HG02884 (cell line): ENCODE measurements around the gene C14orf132.
"Not testable (repeated sequence)": the region's sequence is repeated elsewhere in the genome, so short reads cannot be mapped to it uniquely, and the experiment has no call there.

ENCODE experiments used
- ATAC-seq: cut with Tn5 transposase; IDR thresholded peaks from one replicate; pipeline ENCODE4 v1.9.1; 2021; ENCODE audit warnings: mild to moderate bottlenecking, moderate library complexity; ENCODE audit not compliant: unreplicated experiment

Gene C14orf132

DNA sequence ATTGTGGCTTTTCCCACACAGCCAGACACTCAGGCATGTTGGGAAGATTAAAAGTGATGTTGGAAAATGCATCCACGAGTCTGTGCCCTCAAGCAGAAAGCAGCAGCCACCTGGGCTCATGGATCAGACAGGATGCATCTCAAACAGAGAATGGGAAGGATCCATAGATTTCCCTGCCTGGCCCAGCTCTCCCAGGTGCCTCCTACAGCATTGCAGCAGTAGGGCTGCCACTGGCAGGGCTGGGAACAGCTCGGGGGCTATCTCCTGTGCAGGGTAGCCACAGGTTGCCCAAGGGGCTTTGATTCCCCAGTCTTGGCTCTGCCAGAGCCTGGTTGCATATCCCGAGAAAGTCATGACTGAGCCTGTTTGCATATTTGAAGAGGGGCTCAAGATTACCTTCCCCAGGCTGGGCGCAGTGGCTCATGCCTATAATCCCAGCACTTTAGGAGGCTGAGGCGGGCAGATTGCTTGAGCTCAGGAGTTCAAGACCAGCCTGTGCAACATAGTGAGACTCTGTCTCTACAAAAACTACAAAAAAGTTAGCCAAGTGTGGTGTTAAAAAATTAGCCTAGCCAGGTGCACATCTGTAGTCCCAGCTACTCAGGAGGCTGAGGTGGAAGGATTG is 19.5 kb downstream of the C14orf132 start:
- no peak for ATAC-seq

- no peak for ATAC-seq
Measured at GRCh38 chr14:96059519-96060135, 20.5 kb downstream of the C14orf132 start.

DNA sequence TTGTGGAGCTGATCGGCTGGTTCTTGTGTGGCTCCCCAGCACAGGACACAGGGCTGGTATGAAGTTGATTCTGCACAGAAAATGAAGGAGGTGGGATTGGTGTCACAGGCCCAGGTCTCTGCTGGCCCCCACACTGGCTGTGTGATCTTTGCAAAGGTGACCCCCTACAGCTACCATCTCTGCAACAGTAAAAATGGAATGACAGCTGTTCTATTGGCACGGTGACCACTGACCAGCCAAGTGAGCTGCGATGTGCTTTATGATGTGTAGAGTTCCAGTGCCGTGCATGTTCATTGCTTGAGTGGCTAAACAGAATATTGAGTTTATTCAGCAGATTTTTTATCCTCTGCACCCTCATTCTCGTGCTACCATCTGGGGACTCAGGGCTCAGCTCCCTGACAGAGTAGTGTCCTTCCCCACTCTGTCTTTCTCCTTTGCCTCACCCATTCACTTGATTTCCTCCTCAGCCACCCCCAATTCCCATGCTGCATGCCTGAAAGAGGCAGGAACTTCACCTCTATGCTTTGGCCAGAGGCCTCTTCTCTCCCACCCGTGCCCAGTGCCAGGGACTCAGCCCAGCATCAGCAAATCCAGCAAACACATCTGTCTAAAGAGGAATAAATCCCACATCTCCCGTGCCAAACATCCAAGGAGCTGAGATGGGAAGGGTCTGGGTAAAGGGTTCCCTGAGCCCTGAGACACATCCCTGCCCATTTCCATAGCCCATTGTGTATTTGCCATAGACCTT is 21.2 kb downstream of the C14orf132 start:
- no peak for ATAC-seq

DNA sequence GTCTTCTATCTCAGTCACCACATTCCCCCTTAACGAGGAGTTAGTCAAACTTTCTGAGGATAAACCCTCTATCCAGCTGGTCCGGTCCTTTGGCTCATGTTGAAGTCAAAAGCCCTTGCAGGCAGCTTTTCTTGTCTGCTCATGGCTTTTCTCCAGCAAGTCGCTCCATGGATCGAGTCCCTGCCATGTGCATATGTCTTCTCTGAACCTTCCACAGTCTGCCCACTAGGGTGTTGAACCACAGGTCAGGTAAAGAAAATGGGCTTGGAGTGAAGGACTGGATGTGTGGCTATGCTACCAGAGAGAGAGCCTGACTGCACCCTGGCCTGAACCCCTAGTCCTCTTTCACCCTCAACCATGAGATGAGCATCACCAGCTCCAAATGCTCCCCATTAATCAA is 22.8 kb downstream of the C14orf132 start:
- no peak for ATAC-seq

DNA sequence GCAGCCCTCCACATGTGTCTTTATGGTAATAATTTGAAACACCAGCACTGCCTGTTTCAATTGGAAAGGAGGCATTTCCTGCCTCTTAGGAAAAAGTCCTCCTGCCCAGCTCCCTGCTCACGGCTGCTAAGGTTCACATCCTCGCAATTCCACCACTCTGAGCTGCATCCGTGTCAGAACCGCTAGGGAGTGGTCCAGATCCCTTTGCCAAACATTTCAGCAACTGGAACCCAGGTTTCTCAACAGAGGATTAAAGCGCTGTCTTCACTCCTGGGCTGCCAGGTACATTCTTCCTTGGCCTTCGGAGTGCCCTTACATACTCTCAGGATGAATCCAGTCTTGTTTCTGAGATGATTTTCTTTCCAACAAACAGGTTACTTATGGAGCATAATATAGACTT is 23.3 kb downstream of the C14orf132 start:
- ATAC-seq, result no peak

DNA sequence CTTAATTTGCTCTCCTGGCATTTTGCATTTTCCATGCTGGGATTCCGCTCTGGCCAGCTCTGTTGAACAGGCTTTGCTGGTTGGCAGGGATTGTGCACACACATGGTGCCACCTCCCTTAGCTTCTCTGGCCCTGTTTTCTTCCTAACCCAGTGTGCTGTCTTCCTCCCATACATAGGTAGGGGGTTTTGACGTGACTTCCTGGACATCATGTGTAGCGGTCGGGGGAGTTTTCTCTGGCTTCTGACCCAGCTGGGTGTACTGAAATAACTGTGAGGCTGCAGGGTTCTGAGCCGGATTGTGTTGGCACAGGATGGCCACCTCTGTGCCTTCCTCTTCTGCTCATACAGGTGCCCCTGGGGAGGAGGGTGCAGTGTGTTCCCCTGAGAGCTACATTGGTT is 25.7 kb downstream of the C14orf132 start:
- no peak for ATAC-seq

DNA sequence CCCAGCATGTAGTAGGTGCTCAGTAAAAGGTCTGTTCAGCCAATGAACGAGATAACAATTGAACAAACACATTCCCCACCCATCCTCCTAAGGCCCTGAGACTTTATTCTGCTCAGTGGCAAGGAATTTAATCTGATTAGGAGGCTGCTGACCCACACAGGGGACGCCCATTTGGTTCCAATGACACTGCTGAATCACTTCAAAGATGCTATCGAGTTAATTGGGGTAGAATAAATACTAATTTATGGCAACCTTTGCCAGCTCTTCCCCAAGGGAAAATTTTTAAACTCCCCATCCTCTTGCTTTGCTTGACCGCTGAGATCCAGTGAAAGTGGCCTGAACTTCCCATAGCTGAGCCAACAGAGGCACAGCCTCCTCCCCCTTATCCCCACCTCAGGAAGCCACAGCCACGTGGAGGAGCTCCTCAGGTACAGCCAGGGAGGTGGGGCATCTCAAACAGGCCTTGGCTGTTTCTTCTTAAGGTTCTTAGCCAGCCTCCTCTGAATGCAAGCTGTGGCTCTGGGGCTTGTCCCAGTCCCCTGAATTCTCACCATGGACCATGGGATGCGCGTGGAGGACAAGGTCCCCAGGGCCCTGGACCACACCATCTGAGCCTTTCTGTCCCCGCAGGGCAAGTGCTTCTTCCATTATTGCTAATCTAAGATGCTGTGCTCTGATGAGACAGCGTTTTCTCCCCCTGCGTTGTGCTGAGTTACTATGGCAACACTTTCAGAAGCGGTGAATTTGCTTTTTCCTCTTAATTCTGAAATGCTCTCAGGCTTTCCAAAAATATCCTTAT is 26.7 kb downstream of the C14orf132 start:
- no peak for ATAC-seq

DNA sequence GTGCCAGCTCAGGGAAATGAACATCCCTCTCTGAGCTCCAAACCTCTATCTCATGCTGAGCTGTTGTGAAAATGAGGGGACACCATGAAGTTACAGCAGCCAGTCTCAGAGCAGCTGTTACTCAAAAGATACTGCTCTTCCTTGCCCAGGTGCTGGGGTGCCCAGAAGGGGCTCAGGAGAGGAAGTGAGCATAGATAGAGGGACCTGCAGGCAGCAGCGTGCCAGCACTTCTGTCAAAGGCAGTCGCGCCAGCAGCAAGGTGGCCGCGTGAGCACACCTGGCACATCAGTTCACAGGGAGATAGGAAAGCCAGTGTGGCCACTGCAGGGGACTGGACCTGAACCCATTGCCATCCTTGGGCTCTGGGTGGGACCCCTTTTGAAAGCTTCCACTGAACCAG is 27.8 kb downstream of the C14orf132 start:
- ATAC-seq, result no peak

DNA sequence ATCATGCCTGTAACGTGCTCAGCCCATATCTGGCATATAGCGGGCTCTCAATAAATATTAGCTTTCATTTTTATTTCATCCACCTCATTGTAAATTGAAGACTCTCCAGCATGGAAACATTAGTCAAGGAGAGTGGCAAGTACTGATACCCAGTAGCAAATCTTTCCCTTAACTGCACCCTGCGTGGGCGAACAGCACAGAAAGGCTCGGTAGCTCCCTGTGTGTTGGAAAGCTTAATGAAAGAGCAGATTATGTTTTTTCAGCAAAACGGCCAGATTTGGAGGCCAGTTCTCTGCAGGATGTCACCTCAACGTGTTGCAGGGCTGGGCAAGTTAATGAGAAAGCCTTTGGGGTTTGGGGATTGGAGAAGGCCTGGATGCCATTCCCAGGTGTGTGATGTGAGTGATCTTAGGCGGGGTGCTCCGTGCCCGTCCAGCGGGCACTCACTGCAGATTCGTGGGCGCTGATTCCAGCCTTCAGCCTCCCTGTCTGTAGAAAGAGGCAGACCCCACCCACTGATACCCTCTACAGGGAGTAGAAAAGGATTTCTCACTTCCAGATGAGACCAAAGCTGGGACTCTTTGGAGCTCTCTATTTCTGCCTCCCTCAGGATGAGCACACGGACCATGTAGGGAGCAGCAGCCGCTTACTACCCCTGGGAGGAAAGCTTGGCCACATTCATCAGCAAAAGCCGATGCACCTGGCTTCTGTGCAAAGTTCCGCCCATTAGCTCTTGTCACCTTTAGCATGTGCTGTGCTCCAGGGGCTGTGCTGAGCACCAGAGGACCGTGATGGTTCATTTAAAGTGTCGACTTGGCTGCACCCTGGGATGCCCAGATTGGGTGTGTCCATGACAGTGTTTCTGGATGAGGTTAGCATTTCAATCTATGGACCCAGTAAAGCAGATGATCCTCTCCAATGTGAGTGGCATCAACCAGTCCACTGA is 29.1 kb downstream of the C14orf132 start:
- no peak for ATAC-seq

GRCh38 chr14:96069421-96069820 is 30.3 kb downstream of the C14orf132 start:
- ATAC-seq, result no peak

GRCh38 chr14:96071561-96071960 is 32.4 kb downstream of the C14orf132 start:
- ATAC-seq, result no peak

DNA sequence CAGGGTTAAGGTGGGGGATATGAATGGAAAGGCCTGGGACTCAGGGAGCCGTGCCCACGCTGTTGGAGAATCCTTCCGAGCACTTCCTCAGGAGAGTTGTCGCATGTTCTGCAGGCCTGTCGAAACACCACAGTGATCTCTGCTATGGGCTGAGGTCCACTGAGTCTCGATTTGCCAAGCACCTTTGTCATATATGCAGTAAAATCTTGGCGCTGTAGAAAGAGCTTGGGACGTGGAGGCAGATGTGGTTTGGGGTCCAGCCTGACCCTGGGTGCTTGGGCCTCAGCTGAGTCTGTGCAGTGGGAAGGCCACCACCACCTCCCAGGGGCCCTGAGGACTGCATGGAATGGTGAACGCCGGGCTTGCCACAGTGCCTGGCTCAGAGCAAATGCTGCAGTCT is 32.9 kb downstream of the C14orf132 start:
- ATAC-seq, result no peak

DNA sequence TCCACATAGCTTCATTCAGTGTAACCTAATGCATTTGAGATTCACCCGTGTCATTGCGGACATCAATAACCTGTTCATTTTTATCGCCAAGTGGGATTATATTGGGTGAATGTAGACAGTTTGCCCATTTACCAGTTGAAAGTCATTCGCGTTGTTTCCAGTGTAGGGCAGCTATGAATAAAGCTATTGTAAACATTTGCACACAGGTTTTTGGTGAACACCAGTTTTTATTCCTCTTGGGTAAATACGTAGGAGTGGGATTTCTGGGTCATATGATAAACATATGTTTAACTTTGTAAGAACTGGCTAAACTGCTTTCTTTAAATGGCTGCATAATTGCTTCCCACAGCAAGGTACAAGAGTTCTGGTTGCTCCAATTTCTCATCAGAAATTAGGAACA is 33.6 kb downstream of the C14orf132 start:
- ATAC-seq, result no peak

DNA sequence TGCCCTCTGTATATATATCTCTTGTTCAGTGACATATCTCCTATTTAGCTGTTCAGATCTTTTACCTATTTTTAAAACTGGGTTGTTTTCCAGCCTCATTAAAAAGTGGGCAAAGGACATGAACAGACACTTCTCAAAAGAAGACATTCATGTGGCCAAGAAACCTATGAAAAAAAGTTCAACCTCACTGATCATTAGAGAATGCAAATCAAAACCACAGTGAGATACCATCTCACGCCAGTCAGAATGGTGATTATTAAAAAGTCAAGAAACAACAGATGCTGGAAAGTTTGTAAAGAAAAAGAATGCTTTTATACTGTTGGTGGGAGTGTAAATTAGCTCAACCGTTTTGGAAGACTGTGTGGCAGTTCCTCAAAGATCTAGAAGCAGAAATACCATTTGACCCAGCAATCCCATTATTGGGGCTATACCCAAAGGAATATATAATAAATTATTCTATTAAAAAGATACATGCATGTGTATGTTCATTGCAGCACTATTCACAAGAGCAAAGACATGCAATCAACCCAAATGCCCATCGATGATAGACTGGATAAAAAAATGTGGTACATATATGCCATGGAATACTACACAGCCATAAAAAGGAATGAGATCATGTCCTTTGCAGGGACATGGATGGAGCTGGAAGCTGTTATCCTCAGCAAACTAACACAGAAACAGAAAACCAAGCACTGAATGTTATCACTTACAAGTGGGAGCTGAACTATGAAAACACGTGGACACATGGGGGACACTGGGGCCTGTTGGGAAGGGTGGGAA is 34.3 kb downstream of the C14orf132 start:
- not testable (repeated sequence) for ATAC-seq

- no peak for ATAC-seq
Measured at GRCh38 chr14:96077983-96078624, 38.9 kb downstream of the C14orf132 start.

DNA sequence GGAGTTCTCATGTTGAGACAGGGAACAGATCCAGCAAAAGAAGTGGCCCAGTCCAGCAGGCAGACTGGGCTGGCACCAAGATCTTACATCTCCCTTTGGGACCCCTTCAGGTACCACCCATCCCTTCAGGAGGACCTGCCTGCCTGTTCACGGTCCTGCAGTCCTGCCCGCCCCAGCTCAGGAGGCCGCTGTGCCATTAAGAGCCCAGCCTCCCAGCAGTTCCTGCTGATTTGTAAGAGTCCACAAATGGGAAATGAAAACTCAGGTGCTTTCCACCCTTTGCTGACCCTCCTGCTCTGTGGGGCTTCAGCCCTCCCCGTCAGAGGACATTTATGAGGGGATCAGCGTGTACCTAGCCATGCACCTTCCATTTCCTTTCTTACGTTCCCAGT is 39.5 kb downstream of the C14orf132 start:
- no peak for ATAC-seq

- no peak for ATAC-seq
Measured at GRCh38 chr14:96079066-96079465, 39.9 kb downstream of the C14orf132 start.

- ATAC-seq, result no peak
Measured at GRCh38 chr14:96080571-96080970, 41.4 kb downstream of the C14orf132 start.

GRCh38 chr14:96081224-96081623 is 42.1 kb downstream of the C14orf132 start:
- ATAC-seq, result no peak
